HL-60 (cell line): ENCODE measurements around the gene ERAP2.

Experiments
- DNase-seq, 2 experiments: peaks; one replicate each; pipeline ENCODE4 v3.0.0-alpha.2; 2010 to 2020; ENCODE audit warnings: low read depth in 1 of 2, low spot score in 1 of 2
- H3K27ac ChIP-seq: fragments of 250-450 bp; sonication (Bioruptor Pico); replicated peaks from 2 replicates; pipeline ENCODE4 v1.5.1; 2020; ENCODE audit warnings: mild to moderate bottlenecking, moderate library complexity
- H3K27me3 ChIP-seq: fragments of 250-450 bp; sonication (Bioruptor Pico); 2 replicates; pipeline ENCODE4 v1.5.1; 2021; ENCODE audit warnings: mild to moderate bottlenecking, moderate library complexity; ENCODE audit not compliant: insufficient read depth, poor library complexity, severe bottlenecking
- H3K4me3 ChIP-seq: replicated peaks from 2 replicates; pipeline ENCODE4 v1.5.1; 2011; ENCODE audit warnings: mild to moderate bottlenecking, control low read depth, low read length; ENCODE audit not compliant: insufficient read depth
- CTCF ChIP-seq: IDR thresholded peaks from one replicate; pipeline ENCODE4 v1.5.1; 2011; ENCODE audit warnings: low read length, control low read depth, inconsistent platforms; ENCODE audit not compliant: insufficient read depth
- GABPA ChIP-seq: IDR thresholded peaks from 2 replicates; pipeline ENCODE4 v1.6.1; 2012; ENCODE audit warnings: low read depth
- POLR2AphosphoS5 ChIP-seq: IDR thresholded peaks from 2 replicates; pipeline ENCODE4 v1.6.1; 2012; ENCODE audit warnings: low read depth
- REST ChIP-seq: IDR thresholded peaks from 2 replicates; pipeline ENCODE4 v1.6.1; 2012; ENCODE audit warnings: low read depth; ENCODE audit not compliant: insufficient replicate concordance
- SPI1 ChIP-seq: IDR thresholded peaks from 2 replicates; pipeline ENCODE4 v1.6.1; 2012; ENCODE audit warnings: low read depth, mild to moderate bottlenecking, borderline replicate concordance

ERAP2 gene

GRCh38 chr5:96919754-96920197 lies 43.5 kb downstream of the ERAP2 start:
- DNase-seq = no peak

GRCh38 chr5:96920744-96921355 lies 44.5 kb downstream of the ERAP2 start:
- Histone ChIP-seq H3K4me3 (no peak overlapping the region), H3K27ac (no peak overlapping the region), H3K27me3 (no peaks in the 10 kb centered on the region)
- TF ChIP-seq SPI1 (no peak), GABPA (no peak), CTCF (no peak), POLR2AphosphoS5 (no peak)
- no peak for DNase-seq

More at GRCh38 chr5:96919754-96920197, 43.5 kb downstream of the ERAP2 start:
- no peak overlapping the region for H3K27ac ChIP-seq
- no peak overlapping the region for H3K4me3 ChIP-seq
- TF ChIP-seq POLR2AphosphoS5 (no peak), REST (no peak), SPI1 (no peak), GABPA (no peak), CTCF (no peak)
- H3K27me3 ChIP-seq = no peaks in the 10 kb centered on the region

GRCh38 chr5:96922499-96923244 lies 46.4 kb downstream of the ERAP2 start:
- no peaks in the 10 kb centered on the region for H3K27me3 ChIP-seq

More at GRCh38 chr5:96922499-96923244, 46.4 kb downstream of the ERAP2 start:
- DNase-seq = no peak
- TF ChIP-seq GABPA = no peak
- no peak for TF ChIP-seq REST
- TF ChIP-seq CTCF = no peak
- no peak for TF ChIP-seq SPI1
- TF ChIP-seq POLR2AphosphoS5 = no peak
- H3K4me3 ChIP-seq = no peak overlapping the region
- no peak overlapping the region for H3K27ac ChIP-seq
